Testis (tissue), 3 donors: ENCODE results near the gene CYTH2. TPM values are rescaled to one million over a fixed set of nuclear protein-coding genes. Genes with fewer than 3 reads are reported as not detected.
A peak's percentile ranks its signal among the peaks of the same experiment; 100 is the strongest.

ENCODE experiments used
- DNase-seq: peaks from one replicate; pipeline ENCODE4 v3.0.0-alpha.2; 2019
- H3K27ac ChIP-seq, 2 donors: fragments of 200-600 bp; sonication (generic); one replicate each; pipeline ENCODE4 v1.5.1; 2019
- H3K27me3 ChIP-seq: fragments of 200-600 bp; sonication (generic); one replicate; pipeline ENCODE4 v1.5.1; 2019
- H3K36me3 ChIP-seq: fragments of 200-600 bp; sonication (generic); one replicate; pipeline ENCODE4 v1.5.1; 2017; ENCODE audit warnings: low read depth; ENCODE audit errors: missing control alignments
- H3K4me1 ChIP-seq: fragments of 200-600 bp; sonication (generic); one replicate; pipeline ENCODE4 v1.5.1; 2019
- H3K4me3 ChIP-seq, 2 donors: fragments of 200-600 bp; sonication (generic); one replicate each; pipeline ENCODE4 v1.5.1; 2017 to 2019
- H3K9me3 ChIP-seq: fragments of 200-600 bp; sonication (generic); one replicate; pipeline ENCODE4 v1.5.1; 2017
- POLR2A ChIP-seq: fragments of 450-650 bp; IDR thresholded peaks from one replicate; pipeline ENCODE4 v1.6.1; 2017; ENCODE audit warnings: antibody characterized with exemption, mild to moderate bottlenecking, moderate library complexity
- WGBS, 2 donors: methylation state at CpG; one replicate each; pipeline ENCODE4 v1.1.5; 2018; 5-methylcytosine and 5-hydroxymethylcytosine counted together
- intact Hi-C: fragments of 100-400 bp; cut with DNase I; formaldehyde crosslinking; loops from one replicate; pipeline ENCODE4 v1.15.1; 2023; ENCODE audit warnings: low total_unique reads
- polyA plus RNA-seq: library from polyadenylated mRNA; stranded (reverse); fragments of 350-450 nt; fragmentation: Illumina TruSeq; extraction: RNeasy Lipid Tissue Mini Kit (QIAGEN cat#74804); gene quantifications from one replicate; pipeline ENCODE4 v1.2.3, GENCODE V29; 2014; ENCODE audit warnings: low read depth, low replicate concordance; ENCODE audit not compliant: insufficient read depth
- total RNA-seq, 2 donors: library from RNA; depleted of rRNA; stranded (reverse); fragments of >200 nt; gene quantifications; one replicate each; pipeline ENCODE4 v1.2.3, GENCODE V29; 2016
- TF ChIP-seq, protein P1 (sequence below), 3 experiments: fragments of 450-650 bp in 2 of 3; fragments of 200-600 bp in 1 of 3; sonication (generic) in 1 of 3; IDR thresholded peaks; one replicate each; pipeline ENCODE4 v1.5.1; 2016 to 2019; ENCODE audit warnings: antibody characterized with exemption in 3 of 3, mild to moderate bottlenecking in 2 of 3, moderate library complexity in 1 of 3

Gene CYTH2
- total and polyA plus RNA-seq, 3 donors from 2014 or later, result 92.7 to 132 (median 123) TPM

DNA sequence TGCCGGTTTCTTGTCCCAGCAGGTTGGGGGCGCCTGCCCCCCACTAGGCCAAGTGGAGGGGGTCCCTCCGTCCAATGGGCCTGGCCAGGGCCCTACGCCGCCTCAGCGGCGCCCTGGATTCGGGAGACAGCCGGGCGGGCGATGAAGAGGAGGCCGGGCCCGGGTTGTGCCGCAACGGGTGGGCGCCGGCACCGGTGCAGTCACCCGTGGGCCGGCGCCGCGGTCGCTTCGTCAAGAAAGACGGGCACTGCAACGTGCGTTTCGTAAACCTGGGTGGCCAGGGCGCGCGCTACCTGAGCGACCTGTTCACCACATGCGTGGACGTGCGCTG is 7.6 kb upstream of the CYTH2 start:
- Histone ChIP-seq H3K9me3 (no peaks in the 10 kb centered on the region), H3K36me3 (no peaks in the 10 kb centered on the region), H3K4me1 (no peaks in the 10 kb centered on the region), H3K27ac (no peak overlapping the region), H3K27me3 (no peaks in the 10 kb centered on the region), H3K4me3 (peak overlapping the region; percentile 9 to 53)
- 58 to 75% methylated on average over 4 to 36 of the region's 36 CpGs for WGBS, 2 donors
- TF ChIP-seq POLR2A, result no peak
- TF ChIP-seq, protein P1, sequence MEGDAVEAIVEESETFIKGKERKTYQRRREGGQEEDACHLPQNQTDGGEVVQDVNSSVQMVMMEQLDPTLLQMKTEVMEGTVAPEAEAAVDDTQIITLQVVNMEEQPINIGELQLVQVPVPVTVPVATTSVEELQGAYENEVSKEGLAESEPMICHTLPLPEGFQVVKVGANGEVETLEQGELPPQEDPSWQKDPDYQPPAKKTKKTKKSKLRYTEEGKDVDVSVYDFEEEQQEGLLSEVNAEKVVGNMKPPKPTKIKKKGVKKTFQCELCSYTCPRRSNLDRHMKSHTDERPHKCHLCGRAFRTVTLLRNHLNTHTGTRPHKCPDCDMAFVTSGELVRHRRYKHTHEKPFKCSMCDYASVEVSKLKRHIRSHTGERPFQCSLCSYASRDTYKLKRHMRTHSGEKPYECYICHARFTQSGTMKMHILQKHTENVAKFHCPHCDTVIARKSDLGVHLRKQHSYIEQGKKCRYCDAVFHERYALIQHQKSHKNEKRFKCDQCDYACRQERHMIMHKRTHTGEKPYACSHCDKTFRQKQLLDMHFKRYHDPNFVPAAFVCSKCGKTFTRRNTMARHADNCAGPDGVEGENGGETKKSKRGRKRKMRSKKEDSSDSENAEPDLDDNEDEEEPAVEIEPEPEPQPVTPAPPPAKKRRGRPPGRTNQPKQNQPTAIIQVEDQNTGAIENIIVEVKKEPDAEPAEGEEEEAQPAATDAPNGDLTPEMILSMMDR (IDR thresholded peaks at IDR 0.05), result no peak
- intact Hi-C loops, result no loop called here
- DNase-seq, result no peak

DNA sequence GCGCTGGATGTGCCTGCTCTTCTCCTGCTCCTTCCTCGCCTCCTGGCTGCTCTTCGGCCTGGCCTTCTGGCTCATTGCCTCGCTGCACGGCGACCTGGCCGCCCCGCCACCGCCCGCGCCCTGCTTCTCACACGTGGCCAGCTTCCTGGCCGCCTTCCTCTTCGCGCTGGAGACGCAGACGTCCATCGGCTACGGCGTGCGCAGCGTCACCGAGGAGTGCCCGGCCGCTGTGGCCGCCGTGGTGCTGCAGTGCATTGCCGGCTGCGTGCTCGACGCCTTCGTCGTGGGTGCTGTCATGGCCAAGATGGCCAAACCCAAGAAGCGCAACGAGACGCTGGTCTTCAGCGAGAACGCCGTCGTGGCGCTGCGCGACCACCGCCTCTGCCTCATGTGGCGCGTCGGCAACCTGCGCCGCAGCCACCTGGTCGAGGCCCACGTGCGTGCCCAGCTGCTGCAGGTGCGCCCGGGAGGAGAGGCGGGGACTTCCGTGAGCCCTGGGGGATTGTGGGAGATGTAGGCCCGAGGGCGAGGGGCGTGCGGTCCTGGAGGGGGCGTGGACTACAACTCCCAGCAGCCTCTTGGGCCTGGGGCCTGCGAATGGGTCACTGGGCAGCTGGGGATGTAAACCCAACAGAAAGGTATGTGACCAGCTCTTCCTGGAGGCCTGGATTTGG is 7.0 kb upstream of the CYTH2 start:
- Histone ChIP-seq H3K4me1 (no peaks in the 10 kb centered on the region), H3K4me3 (peak overlapping the region; percentile 9 to 53), H3K27me3 (no peaks in the 10 kb centered on the region), H3K36me3 (no peaks in the 10 kb centered on the region), H3K27ac (no peak overlapping the region), H3K9me3 (no peaks in the 10 kb centered on the region)
- TF ChIP-seq POLR2A, result no peak
- TF ChIP-seq, protein P1 (IDR thresholded peaks at IDR 0.05), result no peak
- peak; percentile 85 for DNase-seq
- 64 to 70% methylated on average over 11 to 62 of the region's 62 CpGs for WGBS, 2 donors
- intact Hi-C loops, result no loop called here

DNA sequence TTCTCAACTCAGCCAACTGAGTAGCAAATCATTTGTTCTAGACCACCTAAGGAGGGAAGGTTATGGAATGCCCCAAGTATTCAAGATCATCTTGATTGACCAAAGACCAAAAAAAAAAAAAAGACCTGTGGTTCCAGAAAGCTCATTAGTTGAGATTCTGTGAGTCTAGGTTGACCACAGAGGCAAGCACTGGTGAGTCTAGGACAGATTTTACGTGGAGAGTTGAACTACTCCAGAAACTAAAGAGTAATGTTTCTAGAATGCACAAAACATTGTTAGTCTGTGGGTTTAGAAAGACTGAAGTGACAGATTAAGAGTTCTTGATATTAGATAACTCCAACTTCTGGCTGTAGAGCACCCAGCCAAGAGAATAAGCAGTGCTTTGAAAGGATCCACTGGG is 4.0 kb upstream of the CYTH2 start:
- intact Hi-C loops, result no loop called here
- WGBS, 2 donors, result 92 to 95% methylated on average over 1 of the region's 1 CpG

DNA sequence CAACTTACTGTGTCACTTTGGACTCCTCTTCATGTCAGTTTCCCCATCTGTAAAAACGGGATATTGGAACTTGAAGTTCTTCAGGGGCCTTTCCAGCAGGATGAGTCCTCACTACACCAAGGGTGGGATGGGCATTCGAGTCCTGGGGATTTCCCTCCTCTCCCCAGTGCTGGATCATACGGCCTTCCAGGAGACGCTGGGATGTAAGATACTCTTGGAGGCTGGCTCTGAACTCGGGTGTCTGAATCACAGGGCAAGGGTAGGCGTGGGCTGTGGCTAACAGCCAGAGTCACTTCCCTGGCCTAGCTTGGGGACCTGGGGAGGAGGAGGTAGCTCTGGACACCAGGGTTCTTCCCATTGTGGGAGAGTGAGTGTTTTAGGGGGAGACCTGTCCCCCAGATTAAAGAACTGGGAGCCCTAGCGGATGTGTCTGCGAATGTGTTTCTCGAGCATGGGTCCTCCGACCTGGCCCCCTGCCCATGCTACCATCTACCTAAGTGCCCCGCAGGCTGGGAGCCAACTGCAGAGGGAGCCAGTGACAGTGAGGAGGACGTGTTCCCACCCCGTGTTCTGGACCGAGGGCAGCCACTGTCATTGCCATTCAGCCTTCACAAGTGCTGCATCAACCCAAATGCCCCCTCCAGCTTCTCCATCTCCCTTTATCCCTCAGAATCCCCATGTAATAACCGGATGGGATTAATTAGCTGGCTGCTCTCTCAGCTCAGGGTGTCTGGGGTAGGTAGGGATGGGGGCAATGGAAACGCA is 2.4 kb upstream of the CYTH2 start:
- no peaks in the 10 kb centered on the region for H3K9me3 ChIP-seq
- no peaks in the 10 kb centered on the region for H3K36me3 ChIP-seq
- intact Hi-C loops, result no loop called here
- no peaks in the 10 kb centered on the region for H3K27me3 ChIP-seq
- 74 to 77% methylated on average over 15 to 16 of the region's 16 CpGs for WGBS, 2 donors
- TF ChIP-seq, protein P1 (IDR thresholded peaks at IDR 0.05), result no peak
- no peak for TF ChIP-seq POLR2A
- DNase-seq, result no peak
- H3K4me3 ChIP-seq, result no peak overlapping the region
- H3K4me1 ChIP-seq, result peaks cover 10% of the 10 kb centered on the region
- no peak overlapping the region for H3K27ac ChIP-seq

More for the DNA sequence above, 4.0 kb upstream of the CYTH2 start:
- H3K27ac ChIP-seq, result no peak overlapping the region
- no peak for DNase-seq
- H3K4me3 ChIP-seq, result no peak overlapping the region
- no peaks in the 10 kb centered on the region for H3K9me3 ChIP-seq
- TF ChIP-seq, protein P1 (IDR thresholded peaks at IDR 0.05), result no peak
- no peak for TF ChIP-seq POLR2A
- no peaks in the 10 kb centered on the region for H3K27me3 ChIP-seq
- peaks cover 4% of the 10 kb centered on the region for H3K4me1 ChIP-seq
- no peaks in the 10 kb centered on the region for H3K36me3 ChIP-seq
